ENCODE results near the gene LRRC49. TPM values are rescaled to one million over a fixed set of nuclear protein-coding genes. Genes with fewer than 3 reads are reported as not detected.

LRRC49 gene
- total RNA-seq, 1 donor from 2014 or later: 8.9 TPM

GRCh38 chr15:71089801-71090200, 197.2 kb downstream of the LRRC49 start:
- no peak for TF ChIP-seq CTCF (IDR thresholded peaks at IDR 0.05)
- Mint-ChIP-seq H3K27ac (ENCODE audit: unreplicated experiment) (no peak overlapping the region), H3K36me3 (ENCODE audit: unreplicated experiment) (peaks cover 1% of the 10 kb centered on the region), H3K4me1 (ENCODE audit: unreplicated experiment) (peaks cover 6% of the 10 kb centered on the region), H3K4me3 (ENCODE audit: unreplicated experiment) (no peak overlapping the region), H3K27me3 (ENCODE audit: unreplicated experiment) (peaks cover 42% of the 10 kb centered on the region), H3K9me3 (ENCODE audit: unreplicated experiment) (peaks cover 19% of the 10 kb centered on the region)
- no peak for DNase-seq (ENCODE audit: extremely low spot score, unreplicated experiment)

DNA sequence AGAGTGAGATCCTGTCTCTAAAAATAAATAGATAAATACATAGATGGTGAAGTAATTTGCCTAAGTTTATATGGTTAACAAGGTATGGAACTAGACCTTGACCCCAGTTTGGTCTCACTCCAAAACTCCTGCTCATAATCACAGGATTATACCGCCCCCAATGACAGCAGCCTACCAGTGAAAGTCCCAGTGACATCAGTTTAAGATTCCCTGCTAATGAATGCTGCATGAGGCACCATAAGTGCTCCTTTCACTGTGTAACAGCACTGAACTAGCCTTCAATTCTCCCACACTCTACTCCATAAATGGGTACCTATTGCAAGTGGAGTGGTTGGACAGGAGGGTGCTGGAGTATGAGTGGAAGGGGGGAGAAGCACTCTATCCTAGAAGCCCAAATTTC, 199.0 kb downstream of the LRRC49 start:
- no peak for TF ChIP-seq CTCF (IDR thresholded peaks at IDR 0.05)
- Mint-ChIP-seq H3K9me3 (ENCODE audit: unreplicated experiment) (peaks cover 19% of the 10 kb centered on the region), H3K4me3 (ENCODE audit: unreplicated experiment) (no peak overlapping the region), H3K27me3 (ENCODE audit: unreplicated experiment) (peaks cover 27% of the 10 kb centered on the region), H3K27ac (ENCODE audit: unreplicated experiment) (no peak overlapping the region), H3K4me1 (ENCODE audit: unreplicated experiment) (peaks cover 6% of the 10 kb centered on the region), H3K36me3 (ENCODE audit: unreplicated experiment) (peaks cover 1% of the 10 kb centered on the region)
- peak; percentile 27 for DNase-seq (ENCODE audit: extremely low spot score, unreplicated experiment)

GRCh38 chr15:71092056-71092600, 199.5 kb downstream of the LRRC49 start:
- H3K9me3 Mint-ChIP-seq (ENCODE audit: unreplicated experiment): peaks cover 14% of the 10 kb centered on the region
- H3K27ac Mint-ChIP-seq (ENCODE audit: unreplicated experiment): no peak overlapping the region
- H3K27me3 Mint-ChIP-seq (ENCODE audit: unreplicated experiment): peaks cover 21% of the 10 kb centered on the region

DNA sequence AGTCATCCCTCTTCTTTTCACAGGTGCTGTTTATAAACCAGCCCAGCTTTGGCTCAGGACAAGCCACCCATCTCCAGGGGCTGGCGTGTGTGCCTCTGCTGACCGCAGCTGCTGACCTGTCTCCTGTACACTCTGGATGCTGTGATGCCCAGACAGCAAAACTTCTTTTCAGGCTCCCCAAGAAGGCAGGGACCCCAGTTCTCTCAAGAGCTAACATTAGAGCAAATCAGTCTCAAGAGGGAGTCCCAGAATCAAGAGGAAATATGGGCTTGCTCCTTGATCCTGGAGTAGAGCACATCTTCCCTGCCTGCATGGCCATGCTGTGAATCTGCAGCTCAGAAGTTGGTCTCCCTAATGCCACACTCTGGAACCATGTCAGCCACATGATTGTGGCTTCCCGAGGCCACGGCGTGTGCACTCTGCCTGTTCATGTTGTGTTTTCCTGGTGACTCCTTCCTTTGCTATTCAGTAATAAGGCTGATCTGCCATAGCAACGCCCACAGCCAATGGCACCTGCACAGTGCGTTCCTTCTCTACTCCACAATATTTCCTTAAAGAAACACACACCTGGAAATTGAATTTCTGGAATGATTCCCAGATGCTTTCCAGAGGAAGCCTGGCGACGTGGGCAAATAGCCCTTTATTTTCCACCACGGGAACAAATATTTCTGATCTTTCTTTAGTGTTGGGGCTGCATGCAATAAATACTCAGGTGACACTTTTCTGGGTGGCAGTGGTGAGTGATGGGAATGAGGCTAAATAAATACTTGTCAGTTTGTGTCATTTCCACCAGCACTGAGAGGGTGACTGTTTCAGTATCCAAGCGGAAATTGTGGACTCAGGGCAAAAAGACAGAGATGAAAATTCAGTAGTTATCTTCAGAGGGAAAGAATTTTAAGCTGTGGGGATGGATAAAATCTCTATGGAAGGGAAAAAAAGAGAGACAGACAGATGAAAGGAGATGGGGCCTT, 200.7 kb downstream of the LRRC49 start:
- DNase-seq (ENCODE audit: extremely low spot score, unreplicated experiment): peak; percentile 57
- Mint-ChIP-seq H3K27ac (ENCODE audit: unreplicated experiment) (no peak overlapping the region), H3K4me1 (ENCODE audit: unreplicated experiment) (peaks cover 6% of the 10 kb centered on the region), H3K27me3 (ENCODE audit: unreplicated experiment) (peaks cover 15% of the 10 kb centered on the region), H3K4me3 (ENCODE audit: unreplicated experiment) (no peak overlapping the region), H3K36me3 (ENCODE audit: unreplicated experiment) (peaks cover 1% of the 10 kb centered on the region), H3K9me3 (ENCODE audit: unreplicated experiment) (peaks cover 7% of the 10 kb centered on the region)
- TF ChIP-seq CTCF (IDR thresholded peaks at IDR 0.05): no peak

More at GRCh38 chr15:71092056-71092600, 199.5 kb downstream of the LRRC49 start:
- no peak overlapping the region for H3K4me3 Mint-ChIP-seq (ENCODE audit: unreplicated experiment)
- H3K36me3 Mint-ChIP-seq (ENCODE audit: unreplicated experiment): peaks cover 1% of the 10 kb centered on the region
- TF ChIP-seq CTCF (IDR thresholded peaks at IDR 0.05): no peak
- peak; percentile 56 for DNase-seq (ENCODE audit: extremely low spot score, unreplicated experiment)
- H3K4me1 Mint-ChIP-seq (ENCODE audit: unreplicated experiment): peaks cover 6% of the 10 kb centered on the region

GRCh38 chr15:71094137-71094536, 201.5 kb downstream of the LRRC49 start:
- Mint-ChIP-seq H3K27me3 (ENCODE audit: unreplicated experiment) (peaks cover 14% of the 10 kb centered on the region), H3K9me3 (ENCODE audit: unreplicated experiment) (no peaks in the 10 kb centered on the region), H3K27ac (ENCODE audit: unreplicated experiment) (no peak overlapping the region), H3K4me1 (ENCODE audit: unreplicated experiment) (peaks cover 6% of the 10 kb centered on the region), H3K36me3 (ENCODE audit: unreplicated experiment) (peaks cover 1% of the 10 kb centered on the region), H3K4me3 (ENCODE audit: unreplicated experiment) (no peak overlapping the region)
- peak; percentile 32 for DNase-seq (ENCODE audit: extremely low spot score, unreplicated experiment)
- TF ChIP-seq CTCF (IDR thresholded peaks at IDR 0.05): no peak
